GM18517 (cell line): ENCODE results near the gene PTPN14.

Source experiments
- ATAC-seq: cut with Tn5 transposase; IDR thresholded peaks from one replicate; pipeline ENCODE4 v1.9.1; 2021; ENCODE audit warnings: mild to moderate bottlenecking, moderate library complexity; ENCODE audit not compliant: unreplicated experiment

The PTPN14 gene

GRCh38 chr1:214379236-214379970, 172.0 kb downstream of the PTPN14 start:
- no peak for ATAC-seq

GRCh38 chr1:214378492-214378891, 172.9 kb downstream of the PTPN14 start:
- no peak for ATAC-seq

- no peak for ATAC-seq
These were observed 173.5 kb downstream of the PTPN14 start for GRCh38 chr1:214377886-214378285.

- ATAC-seq, result no peak
These were observed 173.9 kb downstream of the PTPN14 start for GRCh38 chr1:214377485-214377884.

- ATAC-seq, result no peak
These were observed 179.3 kb downstream of the PTPN14 start for GRCh38 chr1:214372092-214372491.

GRCh38 chr1:214370615-214371014, 180.8 kb downstream of the PTPN14 start:
- no peak for ATAC-seq

DNA sequence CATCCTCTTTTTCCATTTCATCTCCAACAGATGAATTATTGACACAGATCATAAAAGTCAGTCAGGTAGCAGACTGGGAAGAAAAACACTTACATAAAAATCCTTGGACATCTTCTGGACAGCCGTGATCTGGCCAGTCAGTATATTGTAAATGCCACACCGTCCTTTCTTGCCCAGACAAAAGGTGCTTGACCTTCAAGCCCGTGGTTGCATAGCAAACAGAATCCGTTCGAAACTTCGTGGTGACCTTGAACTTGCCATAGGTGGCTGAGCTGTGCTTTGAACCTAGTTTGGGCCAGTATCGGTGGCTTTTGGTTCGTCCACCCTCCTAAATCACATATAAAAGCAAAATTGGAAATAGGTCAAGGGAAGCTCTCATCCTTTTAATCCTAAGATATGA, 182.0 kb downstream of the PTPN14 start:
- ATAC-seq, result no peak

- ATAC-seq, result no peak
These were observed 183.6 kb downstream of the PTPN14 start for GRCh38 chr1:214367841-214368240.

DNA sequence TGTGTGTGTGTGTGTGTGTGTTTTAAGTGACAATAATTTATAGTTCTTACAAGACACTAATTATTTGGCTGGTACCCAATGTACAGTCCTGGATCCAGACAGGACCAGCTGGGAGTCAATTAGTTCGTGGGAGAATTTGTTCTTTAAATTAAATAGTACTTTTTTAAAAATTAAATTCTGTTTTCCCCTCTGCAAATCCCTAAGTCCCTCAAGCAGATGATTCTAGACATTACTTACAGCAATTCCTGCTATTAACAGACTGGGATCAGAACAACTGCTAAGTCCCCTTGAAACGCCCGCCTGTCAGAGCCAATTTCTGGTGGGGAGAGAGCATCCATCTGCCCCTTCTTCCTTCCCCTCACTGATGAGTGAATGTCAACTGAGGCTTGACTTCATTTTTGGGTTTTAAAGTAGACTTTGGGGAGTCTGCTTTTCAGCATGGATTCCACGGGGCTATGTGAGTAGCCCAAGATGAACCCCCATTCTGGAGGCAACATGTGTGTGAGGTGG, 186.6 kb downstream of the PTPN14 start:
- no peak for ATAC-seq

DNA sequence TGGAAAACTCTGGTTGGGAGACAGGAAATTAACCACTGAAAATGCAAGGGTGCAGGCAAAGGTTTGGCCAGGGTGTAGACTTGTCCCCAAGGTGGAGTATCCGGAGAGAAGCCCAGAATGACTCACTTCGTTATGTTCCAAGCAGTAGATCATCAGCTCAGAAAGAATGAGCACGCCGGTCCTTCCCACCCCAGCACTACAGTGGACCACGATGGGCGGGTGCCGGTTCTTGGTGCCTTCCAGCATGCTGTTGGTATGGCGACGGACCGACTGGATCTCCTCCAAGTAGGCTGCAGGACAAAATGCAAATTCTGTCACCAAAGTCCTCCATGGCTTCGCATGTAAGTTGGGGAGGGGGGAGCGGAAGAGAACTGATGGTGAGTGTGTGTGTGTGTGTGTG, 187.0 kb downstream of the PTPN14 start:
- no peak for ATAC-seq

DNA sequence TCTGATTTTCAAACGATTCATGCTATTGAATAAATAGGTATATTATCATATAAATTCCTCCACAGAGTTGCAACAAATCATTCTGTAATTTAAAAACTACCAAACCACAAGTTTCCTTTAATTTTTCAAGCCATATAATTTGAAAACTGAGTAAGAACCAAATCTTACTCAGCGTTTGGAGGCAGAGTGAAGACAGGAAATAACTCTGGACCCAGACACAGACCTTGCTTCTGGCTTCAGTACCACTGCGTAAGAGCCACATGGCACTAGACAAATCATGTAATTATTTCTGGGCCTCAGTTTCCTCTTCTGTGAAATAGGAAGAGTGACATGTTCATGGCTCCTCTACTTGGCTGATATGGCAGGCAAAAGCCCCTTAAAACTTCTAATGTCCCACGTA, 188.0 kb downstream of the PTPN14 start:
- ATAC-seq, result no peak

DNA sequence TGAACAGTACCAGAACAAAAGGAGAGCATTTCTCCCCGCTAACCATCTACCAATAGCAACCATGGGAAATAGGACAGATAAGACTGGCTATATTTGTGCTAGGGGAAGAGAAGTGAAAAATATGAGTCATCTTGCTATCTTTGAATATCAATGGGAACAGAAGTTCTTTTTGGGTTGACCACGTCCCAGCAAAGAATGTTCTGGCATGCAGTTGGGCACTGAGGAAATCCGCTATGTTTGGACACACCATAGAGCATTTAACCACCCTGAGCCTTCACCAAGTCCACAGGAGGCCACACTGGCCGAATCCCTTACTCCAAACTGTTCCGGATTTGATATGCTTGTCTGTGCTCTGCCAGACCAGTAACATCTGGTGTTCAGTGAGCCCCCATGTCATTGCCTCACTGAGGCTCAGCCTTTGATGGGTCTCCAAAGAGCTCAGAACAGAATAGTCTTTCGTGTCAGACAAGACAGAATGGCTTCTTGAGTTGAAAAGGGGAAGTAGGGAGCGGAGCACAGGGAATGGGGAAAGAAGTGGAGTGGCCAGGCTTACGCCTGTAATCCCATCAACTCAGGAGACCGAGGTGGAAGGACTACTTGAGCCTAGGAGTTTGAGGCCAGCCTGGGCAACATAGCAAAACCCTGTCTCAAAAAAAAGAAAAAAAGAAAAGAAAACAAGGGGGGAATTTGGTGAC, 189.1 kb downstream of the PTPN14 start:
- ATAC-seq, result no peak

DNA sequence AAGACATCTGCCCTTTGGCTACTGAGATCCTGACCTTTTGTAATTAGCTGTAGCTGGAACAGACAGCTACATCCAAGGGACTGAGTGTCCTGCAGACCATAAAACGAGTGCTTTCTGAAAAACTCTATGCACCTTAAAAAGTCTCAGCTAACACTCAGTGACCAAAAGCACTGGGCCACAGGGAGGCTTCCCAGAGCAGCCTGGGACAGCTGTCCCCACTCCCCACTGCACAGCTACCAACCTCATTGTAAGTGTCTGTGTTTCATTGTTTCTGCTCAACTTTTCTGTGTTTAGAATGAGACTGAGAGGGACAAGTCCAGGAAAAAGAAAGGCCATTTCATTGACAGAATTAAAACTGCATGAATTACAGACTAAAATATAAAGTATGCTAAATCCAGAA, 189.8 kb downstream of the PTPN14 start:
- ATAC-seq, result no peak

- ATAC-seq, result no peak
These were observed 190.8 kb downstream of the PTPN14 start for GRCh38 chr1:214360525-214361164.

GRCh38 chr1:214360116-214360515, 191.3 kb downstream of the PTPN14 start:
- no peak for ATAC-seq

DNA sequence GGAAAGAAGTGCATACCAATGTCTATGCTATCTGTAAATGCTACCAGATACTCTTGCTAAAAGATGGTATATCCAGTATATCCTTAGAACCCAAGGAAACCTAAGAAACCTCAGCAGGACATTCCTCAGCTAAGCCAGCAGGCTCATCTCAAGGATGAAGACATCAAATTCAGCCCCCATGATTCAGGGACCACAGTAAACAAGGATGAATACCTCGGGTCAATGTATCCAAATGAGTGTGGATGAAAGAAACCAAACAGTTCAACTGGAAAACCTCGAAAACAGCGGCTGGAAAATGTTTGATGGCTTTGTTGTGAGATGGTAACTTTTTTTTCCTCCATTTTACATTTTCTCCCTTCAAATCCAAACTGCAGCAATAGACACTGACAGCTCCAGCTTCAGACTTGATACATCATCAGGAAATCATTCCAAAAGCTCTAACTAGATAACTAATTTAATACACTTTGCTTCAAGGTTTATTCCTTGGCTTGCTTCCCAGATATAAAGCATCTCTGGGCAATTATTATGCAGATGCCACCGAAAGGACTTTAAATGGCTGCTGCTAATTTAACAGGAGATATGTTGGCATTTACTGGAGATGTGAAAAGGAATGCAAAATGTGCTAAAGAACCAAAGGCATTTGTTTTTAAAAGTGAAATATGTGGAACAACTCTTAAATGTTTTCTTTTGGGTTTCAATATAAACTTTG, 196.8 kb downstream of the PTPN14 start:
- no peak for ATAC-seq

GRCh38 chr1:214352838-214353237, 198.6 kb downstream of the PTPN14 start:
- ATAC-seq, result no peak

- ATAC-seq, result no peak
These were observed 199.7 kb downstream of the PTPN14 start for GRCh38 chr1:214351551-214352277.

GRCh38 chr1:214349781-214350180, 201.6 kb downstream of the PTPN14 start:
- no peak for ATAC-seq

- ATAC-seq, result no peak
These were observed 202.4 kb downstream of the PTPN14 start for GRCh38 chr1:214349008-214349407.

GRCh38 chr1:214344897-214345296, 206.5 kb downstream of the PTPN14 start:
- no peak for ATAC-seq
